Measurements from ENCODE around the gene RRAGD.

RRAGD gene

GRCh38 chr6:89375427-89376267 is 36.4 kb downstream of the RRAGD start:
- no peak for DNase-seq (ENCODE audit: low read depth)

- DNase-seq (ENCODE audit: low read depth), result no peak
These were observed 39.6 kb downstream of the RRAGD start for GRCh38 chr6:89372506-89372901.

GRCh38 chr6:89371849-89372505 is 40.1 kb downstream of the RRAGD start:
- peak; percentile 26 for DNase-seq (ENCODE audit: low read depth)

GRCh38 chr6:89368999-89369398 is 43.1 kb downstream of the RRAGD start:
- DNase-seq (ENCODE audit: low read depth), result peak; percentile 31

- DNase-seq (ENCODE audit: low read depth), result peak; percentile 54
These were observed 44.0 kb downstream of the RRAGD start for GRCh38 chr6:89368107-89368506.

- DNase-seq (ENCODE audit: low read depth), result no peak
These were observed 47.5 kb downstream of the RRAGD start for GRCh38 chr6:89364586-89364985.

GRCh38 chr6:89361171-89361570 is 50.9 kb downstream of the RRAGD start:
- DNase-seq (ENCODE audit: low read depth), result no peak

- peak; percentile 66 for DNase-seq (ENCODE audit: low read depth)
These were observed 51.6 kb downstream of the RRAGD start for GRCh38 chr6:89360415-89360999.

- no peak for DNase-seq (ENCODE audit: low read depth)
These were observed 52.5 kb downstream of the RRAGD start for GRCh38 chr6:89359561-89359960.

GRCh38 chr6:89357390-89357789 is 54.7 kb downstream of the RRAGD start:
- no peak for DNase-seq (ENCODE audit: low read depth)

GRCh38 chr6:89356642-89357170 is 55.4 kb downstream of the RRAGD start:
- no peak for DNase-seq (ENCODE audit: low read depth)

GRCh38 chr6:89355511-89356194 is 56.4 kb downstream of the RRAGD start:
- DNase-seq (ENCODE audit: low read depth), result no peak

- no peak for DNase-seq (ENCODE audit: low read depth)
These were observed 58.2 kb downstream of the RRAGD start for GRCh38 chr6:89353702-89354392.

GRCh38 chr6:89353118-89353556 is 58.9 kb downstream of the RRAGD start:
- no peak for DNase-seq (ENCODE audit: low read depth)

- DNase-seq (ENCODE audit: low read depth), result peak; percentile 92
These were observed 59.6 kb downstream of the RRAGD start, which contains the start of gene UBE2J1 for GRCh38 chr6:89352278-89353117. Gene UBE2J1 (minus strand): TSS chr6:89352722. CDS start chr6:89352569, 153 bp downstream.

GRCh38 chr6:89351671-89352277 is 60.3 kb downstream of the RRAGD start:
- DNase-seq (ENCODE audit: low read depth), result no peak

- peak; percentile 78 for DNase-seq (ENCODE audit: low read depth)
These were observed 61.6 kb downstream of the RRAGD start for GRCh38 chr6:89350281-89350966.

GRCh38 chr6:89348372-89348771 is 63.7 kb downstream of the RRAGD start:
- DNase-seq (ENCODE audit: low read depth), result peak; percentile 61

GRCh38 chr6:89347825-89348224 is 64.2 kb downstream of the RRAGD start:
- peak; percentile 52 for DNase-seq (ENCODE audit: low read depth)

All from amniotic epithelial cell (primary cell).